Brain microvascular endothelial cell (primary cell): ENCODE results near the gene FAM204A.

Experiments
- DNase-seq: peaks from one replicate; pipeline ENCODE4 v3.0.0-alpha.2; 2020
- H3K27ac ChIP-seq: fragments of 250-450 bp; sonication (Bioruptor Pico); 2 replicates; pipeline ENCODE4 v1.5.1; 2020; ENCODE audit warnings: mild to moderate bottlenecking, moderate library complexity
- H3K27me3 ChIP-seq: fragments of 250-450 bp; sonication (Bioruptor Pico); replicated peaks from 2 replicates; pipeline ENCODE4 v1.5.1; 2020; ENCODE audit warnings: mild to moderate bottlenecking
- H3K36me3 ChIP-seq: fragments of 250-450 bp; sonication (Bioruptor Pico); replicated peaks from 2 replicates; pipeline ENCODE4 v1.5.1; 2020; ENCODE audit warnings: mild to moderate bottlenecking
- H3K4me3 ChIP-seq: 2 replicates; pipeline ENCODE4 v1.5.1; 2011; ENCODE audit warnings: low read depth, mild to moderate bottlenecking, control low read depth, low read length, moderate library complexity
- in situ Hi-C: cut with HindIII; loops from 2 replicates; pipeline ENCODE4 v1.10.0; 2017; ENCODE audit warnings: low sequenced_read_pairs, low pct_ligation_motif_present
- TF ChIP-seq, protein P1 (sequence below): IDR thresholded peaks from 2 replicates; pipeline ENCODE4 v1.5.1; 2011; ENCODE audit warnings: low read depth, mild to moderate bottlenecking, moderate library complexity, low read length, control low read depth, inconsistent platforms; ENCODE audit errors: missing control alignments

FAM204A gene

DNA sequence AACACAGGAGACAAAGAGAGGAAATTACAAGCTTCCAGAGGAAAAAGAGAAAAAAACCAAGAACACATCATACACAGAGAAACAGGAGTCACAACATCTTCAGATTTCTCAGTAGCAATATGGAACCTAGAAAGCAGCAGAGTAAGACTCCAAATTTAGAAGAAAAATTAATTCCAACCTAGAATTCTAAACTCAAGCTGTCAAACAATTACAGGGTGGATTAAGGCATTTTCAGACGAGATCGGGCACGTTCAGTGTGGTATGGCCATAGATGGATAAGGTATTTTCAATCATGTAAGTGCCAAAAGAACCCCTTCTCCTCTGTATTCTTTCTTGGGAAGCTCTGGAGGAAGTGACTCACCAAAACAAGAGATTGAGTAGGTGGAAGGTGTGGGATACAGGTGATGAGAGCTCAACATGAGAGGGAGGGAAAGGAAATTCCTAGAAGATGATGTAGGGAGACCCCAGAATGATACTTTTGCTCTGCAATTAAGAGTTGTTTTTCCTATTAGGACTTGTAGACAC is 51.6 kb downstream of the FAM204A start:
- no peak for DNase-seq
- TF ChIP-seq, protein P1, sequence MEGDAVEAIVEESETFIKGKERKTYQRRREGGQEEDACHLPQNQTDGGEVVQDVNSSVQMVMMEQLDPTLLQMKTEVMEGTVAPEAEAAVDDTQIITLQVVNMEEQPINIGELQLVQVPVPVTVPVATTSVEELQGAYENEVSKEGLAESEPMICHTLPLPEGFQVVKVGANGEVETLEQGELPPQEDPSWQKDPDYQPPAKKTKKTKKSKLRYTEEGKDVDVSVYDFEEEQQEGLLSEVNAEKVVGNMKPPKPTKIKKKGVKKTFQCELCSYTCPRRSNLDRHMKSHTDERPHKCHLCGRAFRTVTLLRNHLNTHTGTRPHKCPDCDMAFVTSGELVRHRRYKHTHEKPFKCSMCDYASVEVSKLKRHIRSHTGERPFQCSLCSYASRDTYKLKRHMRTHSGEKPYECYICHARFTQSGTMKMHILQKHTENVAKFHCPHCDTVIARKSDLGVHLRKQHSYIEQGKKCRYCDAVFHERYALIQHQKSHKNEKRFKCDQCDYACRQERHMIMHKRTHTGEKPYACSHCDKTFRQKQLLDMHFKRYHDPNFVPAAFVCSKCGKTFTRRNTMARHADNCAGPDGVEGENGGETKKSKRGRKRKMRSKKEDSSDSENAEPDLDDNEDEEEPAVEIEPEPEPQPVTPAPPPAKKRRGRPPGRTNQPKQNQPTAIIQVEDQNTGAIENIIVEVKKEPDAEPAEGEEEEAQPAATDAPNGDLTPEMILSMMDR: no peak
- H3K27me3 ChIP-seq: no peaks in the 10 kb centered on the region
- in situ Hi-C loops: no loop called here
- no peaks in the 10 kb centered on the region for H3K36me3 ChIP-seq
- no peak overlapping the region for H3K4me3 ChIP-seq
- no peak overlapping the region for H3K27ac ChIP-seq

DNA sequence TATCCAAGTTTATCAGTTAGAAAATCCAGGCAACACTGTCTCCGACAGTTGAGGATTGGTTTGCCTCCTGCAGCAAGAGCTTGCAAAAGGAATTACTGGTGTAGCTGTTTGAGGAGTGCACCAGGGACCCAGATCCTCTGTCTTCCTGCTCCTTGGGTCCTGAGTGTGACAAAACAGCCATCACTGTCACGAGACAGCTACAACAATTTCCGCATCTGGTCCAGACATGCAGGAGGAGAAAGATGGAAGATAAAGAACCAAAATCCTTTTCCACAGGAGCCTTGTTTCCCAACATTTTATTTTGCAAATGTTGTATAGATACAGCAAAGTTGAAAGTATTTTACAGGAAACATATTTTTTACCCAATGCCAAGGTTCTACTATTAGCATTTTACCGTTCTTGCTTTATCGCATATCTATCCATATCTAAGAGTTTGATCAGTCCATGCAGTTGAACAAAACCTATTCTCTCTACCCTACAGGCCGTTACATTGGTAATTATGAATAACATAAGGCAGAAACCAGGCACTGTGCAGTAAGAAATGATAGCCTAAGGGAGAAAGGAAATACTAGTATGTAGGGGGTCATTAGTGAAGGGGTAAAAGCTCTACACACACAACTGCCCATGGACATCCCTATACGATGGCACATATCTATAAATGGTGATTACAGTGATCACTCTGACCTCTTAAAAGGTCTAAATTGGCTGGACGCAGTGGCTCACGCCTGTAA is 54.9 kb downstream of the FAM204A start:
- no peaks in the 10 kb centered on the region for H3K36me3 ChIP-seq
- DNase-seq: no peak
- TF ChIP-seq, protein P1: no peak
- no peak overlapping the region for H3K27ac ChIP-seq
- in situ Hi-C loops: no loop called here
- no peaks in the 10 kb centered on the region for H3K27me3 ChIP-seq
- H3K4me3 ChIP-seq: no peak overlapping the region

- no peak for DNase-seq
- in situ Hi-C loops: no loop called here
- TF ChIP-seq, protein P1: no peak
- Histone ChIP-seq H3K27me3 (no peaks in the 10 kb centered on the region), H3K36me3 (no peaks in the 10 kb centered on the region), H3K4me3 (no peak overlapping the region), H3K27ac (no peak overlapping the region)
Measured at GRCh38 chr10:118286051-118286838, 55.9 kb downstream of the FAM204A start.

GRCh38 chr10:118282670-118283069 is 59.5 kb downstream of the FAM204A start:
- in situ Hi-C loops: no loop called here
- H3K27ac ChIP-seq: no peak overlapping the region
- no peak overlapping the region for H3K4me3 ChIP-seq
- H3K36me3 ChIP-seq: no peaks in the 10 kb centered on the region
- TF ChIP-seq, protein P1: no peak
- no peak for DNase-seq
- H3K27me3 ChIP-seq: no peaks in the 10 kb centered on the region

- Histone ChIP-seq H3K27me3 (no peaks in the 10 kb centered on the region), H3K4me3 (no peak overlapping the region), H3K27ac (no peak overlapping the region), H3K36me3 (no peaks in the 10 kb centered on the region)
- TF ChIP-seq, protein P1: no peak
- in situ Hi-C loops: no loop called here
- no peak for DNase-seq
Measured at GRCh38 chr10:118278649-118279048, 63.5 kb downstream of the FAM204A start.
